Activated naive CD8-positive, alpha-beta T cell treated with anti-CD3 and anti-CD28 coated beads, Interleukin-2, amount 50 U/mL, for 16 hours (primary cell): Measurements from ENCODE around the gene ZP3.
"Not testable (repeated sequence)": the region's sequence is repeated elsewhere in the genome, so short reads cannot be mapped to it uniquely, and the experiment has no call there.

Experiments
- DNase-seq: peaks from one replicate; pipeline ENCODE4 v3.0.0-alpha.2; 2020; ENCODE audit warnings: low read depth, low spot score

The ZP3 gene

GRCh38 chr7:76483081-76483480 lies 58.3 kb downstream of the ZP3 start:
- DNase-seq: not testable (repeated sequence)

- DNase-seq: not testable (repeated sequence)
These were observed 59.7 kb downstream of the ZP3 start for GRCh38 chr7:76484456-76484855.

- DNase-seq: not testable (repeated sequence)
These were observed 61.3 kb downstream of the ZP3 start for GRCh38 chr7:76485822-76486610.

- DNase-seq: not testable (repeated sequence)
These were observed 61.9 kb downstream of the ZP3 start for GRCh38 chr7:76486618-76487017.

- not testable (repeated sequence) for DNase-seq
These were observed 63.2 kb downstream of the ZP3 start for GRCh38 chr7:76487969-76488368.
